GM21619 (cell line): ENCODE measurements around the gene PLAC8.
"Not testable (repeated sequence)": the region's sequence is repeated elsewhere in the genome, so short reads cannot be mapped to it uniquely, and the experiment has no call there.

Experiments used
- ATAC-seq: cut with Tn5 transposase; IDR thresholded peaks from one replicate; pipeline ENCODE4 v1.9.1; 2021; ENCODE audit not compliant: unreplicated experiment

The PLAC8 gene

GRCh38 chr4:83114576-83114975, at the start of gene PLAC8:
Gene PLAC8 (minus strand): TSS chr4:83114729. CDS start chr4:83107921, 6,808 bp downstream.
- peak; percentile 52 for ATAC-seq

- no peak for ATAC-seq
Observed at GRCh38 chr4:83153417-83153816, 38.9 kb upstream of the PLAC8 start.

- ATAC-seq = no peak
Observed at GRCh38 chr4:83152746-83153145, 38.2 kb upstream of the PLAC8 start.

GRCh38 chr4:83151651-83152050, 37.1 kb upstream of the PLAC8 start:
- no peak for ATAC-seq

GRCh38 chr4:83150653-83151330, 36.3 kb upstream of the PLAC8 start:
- ATAC-seq = no peak

GRCh38 chr4:83149865-83150652, 35.5 kb upstream of the PLAC8 start:
- ATAC-seq = no peak

GRCh38 chr4:83146841-83147240, 32.3 kb upstream of the PLAC8 start:
- no peak for ATAC-seq

GRCh38 chr4:83145776-83146175, 31.2 kb upstream of the PLAC8 start:
- ATAC-seq = not testable (repeated sequence)

GRCh38 chr4:83139514-83140156, 25.1 kb upstream of the PLAC8 start:
- ATAC-seq = no peak

- no peak for ATAC-seq
Observed at GRCh38 chr4:83138946-83139345, 24.4 kb upstream of the PLAC8 start.

- ATAC-seq = no peak
Observed at GRCh38 chr4:83132065-83132464, 17.5 kb upstream of the PLAC8 start.

GRCh38 chr4:83129264-83129663, 14.7 kb upstream of the PLAC8 start:
- no peak for ATAC-seq

- ATAC-seq = no peak
Observed at GRCh38 chr4:83128240-83128929, 13.9 kb upstream of the PLAC8 start.

- no peak for ATAC-seq
Observed at GRCh38 chr4:83125738-83126141, 11.2 kb upstream of the PLAC8 start.

- ATAC-seq = peak; percentile 56
Observed at GRCh38 chr4:83124111-83124780, 9.7 kb upstream of the PLAC8 start.

- ATAC-seq = no peak
Observed at GRCh38 chr4:83121246-83121645, 6.7 kb upstream of the PLAC8 start.

GRCh38 chr4:83118869-83119268, 4.3 kb upstream of the PLAC8 start:
- ATAC-seq = no peak

- ATAC-seq = no peak
Observed at GRCh38 chr4:83115656-83116285, 1.2 kb upstream of the PLAC8 start.

- no peak for ATAC-seq
Observed at GRCh38 chr4:83115000-83115399, 471 bp upstream of the PLAC8 start.

- no peak for ATAC-seq
Observed at GRCh38 chr4:83113429-83113786, 1.1 kb downstream of the PLAC8 start.
